GM19239 (cell line): ENCODE results near the gene TGFBR1.
"Not testable (repeated sequence)": the region's sequence is repeated elsewhere in the genome, so short reads cannot be mapped to it uniquely, and the experiment has no call there.

Experiments
- DNase-seq: peaks from one replicate; pipeline ENCODE4 v3.0.0; 2011; ENCODE audit warnings: low spot score; ENCODE audit not compliant: insufficient read length
- FAIRE-seq: peaks from 2 replicates; lab custom pipeline; 2011; peaks lifted over from hg19 to GRCh38; lab: Jason Lieb, UNC

Gene TGFBR1

GRCh38 chr9:99075246-99075912 is 29.5 kb upstream of the TGFBR1 start:
- FAIRE-seq (no peak), DNase-seq (no peak)

- FAIRE-seq, result no peak
- DNase-seq, result no peak
Observed at GRCh38 chr9:99076030-99076429, 28.9 kb upstream of the TGFBR1 start.

GRCh38 chr9:99076483-99077171 is 28.3 kb upstream of the TGFBR1 start:
- DNase-seq (no peak), FAIRE-seq (no peak)

GRCh38 chr9:99078717-99079116 is 26.2 kb upstream of the TGFBR1 start:
- no peak for FAIRE-seq
- no peak for DNase-seq

- FAIRE-seq (no peak), DNase-seq (no peak)
Observed at GRCh38 chr9:99079542-99079941, 25.4 kb upstream of the TGFBR1 start.

- FAIRE-seq, result no peak
- DNase-seq, result no peak
Observed at GRCh38 chr9:99083051-99083450, 21.9 kb upstream of the TGFBR1 start.

- FAIRE-seq (no peak), DNase-seq (no peak)
Observed at GRCh38 chr9:99085949-99086948, 18.7 kb upstream of the TGFBR1 start.

- DNase-seq, result no peak
- no peak for FAIRE-seq
Observed at GRCh38 chr9:99087462-99087861, 17.5 kb upstream of the TGFBR1 start.

GRCh38 chr9:99090336-99091130 is 14.4 kb upstream of the TGFBR1 start:
- DNase-seq (no peak), FAIRE-seq (no peak)

GRCh38 chr9:99092643-99093491 is 12.0 kb upstream of the TGFBR1 start:
- DNase-seq, result no peak

GRCh38 chr9:99093492-99093791 is 11.5 kb upstream of the TGFBR1 start:
- FAIRE-seq (no peak), DNase-seq (no peak)

More at GRCh38 chr9:99092643-99093491, 12.0 kb upstream of the TGFBR1 start:
- no peak for FAIRE-seq

GRCh38 chr9:99095565-99095964 is 9.3 kb upstream of the TGFBR1 start:
- FAIRE-seq (no peak), DNase-seq (no peak)

- FAIRE-seq, result no peak
- DNase-seq, result no peak
Observed at GRCh38 chr9:99096409-99096808, 8.5 kb upstream of the TGFBR1 start.

- not testable (repeated sequence) for FAIRE-seq
Observed at GRCh38 chr9:99099806-99100585, 4.9 kb upstream of the TGFBR1 start.

GRCh38 chr9:99101271-99101670 is 3.6 kb upstream of the TGFBR1 start:
- no peak for FAIRE-seq
- no peak for DNase-seq

More at GRCh38 chr9:99099806-99100585, 4.9 kb upstream of the TGFBR1 start:
- DNase-seq, result not testable (repeated sequence)

- no peak for FAIRE-seq
- DNase-seq, result no peak
Observed at GRCh38 chr9:99101812-99102211, 3.1 kb upstream of the TGFBR1 start.

GRCh38 chr9:99103054-99103895 is 1.6 kb upstream of the TGFBR1 start:
- DNase-seq (no peak), FAIRE-seq (no peak)
